A549 (cell line): ENCODE measurements around the gene SH3BP5. TPM values are rescaled to one million over a fixed set of nuclear protein-coding genes. Genes with fewer than 3 reads are reported as not detected.

Experiments
- ATAC-seq, 2 experiments: fragments of 200-7000 bp in 1 of 2; fragments of >200 bp in 1 of 2; cut with Nextera tagmentation in 1 of 2; cut with Tn5 transposase in 1 of 2; 3 replicates each; pipeline versions ENCODE4 v1.8.0 to v1.9.1; 2018 to 2020; ENCODE audit warnings: mild to moderate bottlenecking in 1 of 2, moderate library complexity in 1 of 2
- CTCF ChIA-PET: fragments of 300-600 bp; sonication (Branson Sonifier 250); formaldehyde crosslinking; extraction: SDS; loops from one replicate; lab custom pipeline; 2021; ENCODE audit warnings: antibody characterized with exemption, inconsistent platforms; lab: Yijun Ruan, JAX
- POLR2A ChIA-PET: fragments of 350-600 bp; formaldehyde crosslinking; extraction: SDS; loops from one replicate; lab custom pipeline; 2021; ENCODE audit warnings: antibody characterized with exemption, inconsistent platforms; lab: Yijun Ruan, JAX
- DNase-seq, 2 experiments: peaks; one replicate each; pipeline versions ENCODE4 v3.0.0 to v3.0.0-alpha.2; 2011 to 2016; ENCODE audit warnings: low read depth in 1 of 2, low spot score in 1 of 2
- FAIRE-seq: peaks from 2 replicates; lab custom pipeline; 2011; peaks lifted over from hg19 to GRCh38; lab: Jason Lieb, UNC
- H3K27ac ChIP-seq, 2 experiments: fragments of >200 bp; sonication (Bioruptor Twin); formaldehyde crosslinking; 3 replicates each; pipeline ENCODE4 v1.5.1; 2016 to 2017
- H3K4me1 ChIP-seq: fragments of >200 bp; sonication (Bioruptor Twin); formaldehyde crosslinking; 3 replicates; pipeline ENCODE4 v1.6.1; 2016
- H3K4me2 ChIP-seq: fragments of >200 bp; sonication (Bioruptor Twin); formaldehyde crosslinking; 3 replicates; pipeline ENCODE4 v1.6.1; 2016
- H3K4me3 ChIP-seq: fragments of >200 bp; sonication (Bioruptor Twin); formaldehyde crosslinking; 3 replicates; pipeline ENCODE4 v1.5.1; 2016
- H3K9me3 ChIP-seq: fragments of >200 bp; sonication (Bioruptor Twin); formaldehyde crosslinking; 3 replicates; pipeline ENCODE4 v1.6.1; 2016
- CBX2 ChIP-seq: fragments of 200-600 bp; sonication (generic); IDR thresholded peaks from 2 replicates; pipeline ENCODE4 v1.6.1; 2016; ENCODE audit warnings: low read depth, mild to moderate bottlenecking, borderline replicate concordance
- CEBPB ChIP-seq, 2 experiments: fragments of >200 bp in 1 of 2; sonication (Bioruptor Twin) in 1 of 2; formaldehyde crosslinking in 1 of 2; IDR thresholded peaks; 2 replicates each; pipeline ENCODE4 v1.6.1; 2012 to 2016
- EHMT2 ChIP-seq: fragments of 200-600 bp; sonication (generic); IDR thresholded peaks from 2 replicates; pipeline ENCODE4 v1.6.1; 2016; ENCODE audit warnings: antibody characterized with exemption, low read depth, mild to moderate bottlenecking, moderate library complexity
- FOSB ChIP-seq: fragments of 250-450 bp; sonication (Bioruptor Pico); IDR thresholded peaks from 2 replicates; pipeline ENCODE4 v1.5.0; 2020; ENCODE audit warnings: mild to moderate bottlenecking, moderate library complexity
- HDAC2 ChIP-seq: fragments of 200-600 bp; sonication (generic); IDR thresholded peaks from 2 replicates; pipeline ENCODE4 v1.6.1; 2016
- HEYL ChIP-seq: fragments of 250-450 bp; sonication (Bioruptor Pico); IDR thresholded peaks from 2 replicates; pipeline ENCODE4 v1.8.0; 2021; ENCODE audit warnings: mild to moderate bottlenecking, moderate library complexity
- HOXB5 ChIP-seq: fragments of 250-450 bp; sonication (Bioruptor Pico); IDR thresholded peaks from 2 replicates; pipeline ENCODE4 v1.5.0; 2020; ENCODE audit warnings: mild to moderate bottlenecking, moderate library complexity
- JUN ChIP-seq, 2 experiments: fragments of >200 bp; sonication (Bioruptor Twin); formaldehyde crosslinking; IDR thresholded peaks; 2 replicates in 1 of 2; 3 replicates in 1 of 2; pipeline ENCODE4 v1.6.1; 2016 to 2017
- JUNB ChIP-seq: fragments of >200 bp; sonication (Bioruptor Twin); formaldehyde crosslinking; IDR thresholded peaks from 2 replicates; pipeline ENCODE4 v1.6.1; 2016
- KDM1A ChIP-seq: fragments of 200-600 bp; sonication (generic); IDR thresholded peaks from 2 replicates; pipeline ENCODE4 v1.6.1; 2016; ENCODE audit warnings: low read depth, mild to moderate bottlenecking
- MAZ ChIP-seq: fragments of 150-350 bp; IDR thresholded peaks from 2 replicates; pipeline ENCODE4 v1.6.1; 2014; ENCODE audit warnings: antibody characterized with exemption, low read depth, low read length, borderline replicate concordance
- NR3C1 ChIP-seq: fragments of >200 bp; sonication (Bioruptor Twin); formaldehyde crosslinking; IDR thresholded peaks from 3 replicates; pipeline ENCODE4 v1.6.1; 2017
- RARB ChIP-seq: fragments of 250-450 bp; sonication (Bioruptor Pico); IDR thresholded peaks from 2 replicates; pipeline ENCODE4 v1.8.0; 2021; ENCODE audit warnings: mild to moderate bottlenecking, moderate library complexity
- RCOR1 ChIP-seq: fragments of 150-350 bp; IDR thresholded peaks from 2 replicates; pipeline ENCODE4 v1.6.1; 2014; ENCODE audit warnings: antibody characterized with exemption, low read length, low read depth
- RNF2 ChIP-seq: fragments of 200-600 bp; sonication (generic); IDR thresholded peaks from 2 replicates; pipeline ENCODE4 v1.6.1; 2016; ENCODE audit warnings: low read depth, mild to moderate bottlenecking, antibody characterized with exemption, moderate library complexity, borderline replicate concordance
- SMC3 ChIP-seq: fragments of >200 bp; sonication (Bioruptor Twin); formaldehyde crosslinking; IDR thresholded peaks from 3 replicates; pipeline ENCODE4 v1.6.1; 2018; ENCODE audit warnings: inconsistent platforms
- TP53 ChIP-seq: fragments of 250-450 bp; sonication (Bioruptor Pico); IDR thresholded peaks from 2 replicates; pipeline ENCODE4 v1.5.0; 2021; ENCODE audit warnings: mild to moderate bottlenecking, moderate library complexity
- ZFP36 ChIP-seq: fragments of 450-650 bp; IDR thresholded peaks from 2 replicates; pipeline ENCODE4 v1.6.1; 2014; ENCODE audit warnings: borderline replicate concordance; ENCODE audit not compliant: partially characterized antibody
- ZNF302 ChIP-seq: fragments of 250-450 bp; sonication (Bioruptor Pico); IDR thresholded peaks from 2 replicates; pipeline ENCODE4 v1.9.0; 2021; ENCODE audit warnings: inconsistent platforms, mild to moderate bottlenecking, moderate library complexity
- WGBS: methylation state at CpG from one replicate; pipeline ENCODE4 v1.1.6; 2017; ENCODE audit errors: missing lambda C conversion rate; 5-methylcytosine and 5-hydroxymethylcytosine counted together
- polyA plus RNA-seq, 4 experiments: library from polyadenylated mRNA; depleted of rRNA in 3 of 4; stranded (reverse); fragments of >200 nt; fragmentation: RNase III in 1 of 4; extraction: RNeasy Plus Mini Kit Qiagen cat#74134 plus additional on column Dnase treatment in 1 of 4; gene quantifications; 2 replicates in 3 of 4; 3 replicates in 1 of 4; pipeline ENCODE4 v1.2.3, GENCODE V29; 2011 to 2017
- TF ChIP-seq, protein P1 (sequence below): fragments of 250-450 bp; sonication (Bioruptor Pico); IDR thresholded peaks from 2 replicates; pipeline ENCODE4 v1.5.0; 2020; ENCODE audit warnings: low read depth, mild to moderate bottlenecking, moderate library complexity
- TF ChIP-seq, protein P2 (sequence below): fragments of >200 bp; sonication (Bioruptor Twin); formaldehyde crosslinking; IDR thresholded peaks from 2 replicates; pipeline ENCODE4 v1.6.1; 2016
- TF ChIP-seq, protein P3 (sequence below): fragments of 150-350 bp; IDR thresholded peaks from 2 replicates; pipeline ENCODE4 v1.6.1; 2014; ENCODE audit warnings: low read depth, mild to moderate bottlenecking, low read length
- TF ChIP-seq, protein P4 (sequence below): IDR thresholded peaks from 2 replicates; pipeline ENCODE4 v1.6.1; 2012; ENCODE audit warnings: low read depth, borderline replicate concordance
- TF ChIP-seq, protein P5 (sequence below): IDR thresholded peaks from 2 replicates; pipeline ENCODE4 v1.6.1; 2012
- TF ChIP-seq, protein P6 (sequence below): IDR thresholded peaks from 2 replicates; pipeline ENCODE4 v1.6.1; 2012
- TF ChIP-seq, protein P7 (sequence below): fragments of 250-450 bp; sonication (Bioruptor Pico); IDR thresholded peaks from 2 replicates; pipeline ENCODE4 v1.5.0; 2021; ENCODE audit warnings: mild to moderate bottlenecking, moderate library complexity, borderline replicate concordance
- TF ChIP-seq, protein P8 (sequence below): fragments of 450-650 bp; IDR thresholded peaks from 2 replicates; pipeline ENCODE4 v1.6.1; 2014; ENCODE audit warnings: antibody characterized with exemption

SH3BP5 gene
- polyA plus RNA-seq, 2 of the 4 experiments (the other 2 are of a cell fraction): 10.9 to 16.0 TPM

DNA sequence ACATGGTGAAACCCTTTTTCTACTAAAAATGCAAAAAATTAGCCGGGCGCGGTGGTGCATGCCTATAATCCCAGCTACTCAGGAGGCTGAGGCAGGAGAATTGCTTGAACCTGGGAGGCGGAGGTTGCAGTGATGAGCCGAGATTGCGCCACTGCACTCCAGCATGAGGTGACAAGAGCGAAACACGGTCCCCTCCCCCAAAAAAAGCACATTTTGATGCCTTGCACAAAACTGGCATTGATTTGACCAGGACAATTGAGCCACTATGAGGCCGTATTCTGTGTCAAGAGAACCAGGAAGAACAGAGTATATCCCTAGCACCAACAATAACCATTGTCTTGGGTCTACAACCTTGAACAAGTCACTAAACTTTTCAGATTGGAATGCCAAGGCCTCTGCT lies 50.6 kb downstream of the SH3BP5 start (continued):
- TF ChIP-seq, protein P1, sequence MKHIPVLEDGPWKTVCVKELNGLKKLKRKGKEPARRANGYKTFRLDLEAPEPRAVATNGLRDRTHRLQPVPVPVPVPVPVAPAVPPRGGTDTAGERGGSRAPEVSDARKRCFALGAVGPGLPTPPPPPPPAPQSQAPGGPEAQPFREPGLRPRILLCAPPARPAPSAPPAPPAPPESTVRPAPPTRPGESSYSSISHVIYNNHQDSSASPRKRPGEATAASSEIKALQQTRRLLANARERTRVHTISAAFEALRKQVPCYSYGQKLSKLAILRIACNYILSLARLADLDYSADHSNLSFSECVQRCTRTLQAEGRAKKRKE: no peak
- no peak for TF ChIP-seq HOXB5 (CRISPR knock-in tag)
- TF ChIP-seq HEYL (CRISPR knock-in tag): no peak

DNA sequence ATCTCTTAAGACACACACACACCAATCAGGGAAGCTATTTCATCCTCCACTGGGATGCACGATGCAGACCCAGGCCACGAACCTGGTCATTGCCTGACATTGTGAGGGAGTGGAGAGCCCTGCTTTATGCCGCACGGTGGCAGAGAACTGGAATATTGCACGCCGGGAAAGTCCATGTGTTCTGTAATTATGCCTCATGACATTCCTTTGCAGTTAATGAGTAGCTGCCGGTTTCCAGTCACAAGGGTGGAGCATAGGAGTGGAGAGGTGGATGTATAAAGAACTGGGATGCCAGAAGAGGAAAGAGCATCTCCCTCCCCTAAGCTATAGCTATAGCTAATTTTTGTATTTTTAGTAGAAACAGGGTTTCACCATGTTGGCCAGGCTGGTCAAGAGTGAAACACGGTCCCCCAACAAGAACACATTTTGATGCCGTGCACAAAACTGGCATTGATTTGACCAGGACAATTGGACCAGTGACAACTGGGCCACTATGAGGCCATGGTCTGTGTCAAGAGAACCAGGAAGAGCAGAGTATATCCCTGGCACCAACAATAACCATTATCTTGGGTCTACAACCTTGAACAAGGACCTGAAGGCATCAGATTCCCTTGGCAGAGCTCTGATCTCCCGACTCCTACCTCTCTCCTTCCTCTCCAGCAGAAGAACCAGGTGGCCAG lies 51.4 kb downstream of the SH3BP5 start:
- TF ChIP-seq EHMT2 (no peak), HDAC2 (no peak), FOSB (CRISPR knock-in tag) (no peak), RARB (no peak), MAZ (no peak)
- WGBS: 81% methylated on average over 10 of the region's 10 CpGs
- no peak overlapping the region for H3K4me2 ChIP-seq
- no peak overlapping the region for H3K4me3 ChIP-seq
- H3K27ac ChIP-seq: no peak overlapping the region
- H3K9me3 ChIP-seq: no peaks in the 10 kb centered on the region
- H3K4me1 ChIP-seq: no peaks in the 10 kb centered on the region
- ATAC-seq: peak in 1 of 2 experiments; percentile 33; a peak in 2 of 6 replicates
- no peak for FAIRE-seq
- DNase-seq: no peak
- ChIA-PET POLR2A (interaction anchor here (0.5 kb wide), 1 partner anchor 10 kb away, joined by 3 read pairs; no protein-coding TSS in a partner anchor), CTCF (interaction anchor here (1.5 to 12.6 kb wide), 3 partner anchors 14 to 124 kb away, joined by 4 to 121 read pairs (median 6); no protein-coding TSS in a partner anchor)

DNA sequence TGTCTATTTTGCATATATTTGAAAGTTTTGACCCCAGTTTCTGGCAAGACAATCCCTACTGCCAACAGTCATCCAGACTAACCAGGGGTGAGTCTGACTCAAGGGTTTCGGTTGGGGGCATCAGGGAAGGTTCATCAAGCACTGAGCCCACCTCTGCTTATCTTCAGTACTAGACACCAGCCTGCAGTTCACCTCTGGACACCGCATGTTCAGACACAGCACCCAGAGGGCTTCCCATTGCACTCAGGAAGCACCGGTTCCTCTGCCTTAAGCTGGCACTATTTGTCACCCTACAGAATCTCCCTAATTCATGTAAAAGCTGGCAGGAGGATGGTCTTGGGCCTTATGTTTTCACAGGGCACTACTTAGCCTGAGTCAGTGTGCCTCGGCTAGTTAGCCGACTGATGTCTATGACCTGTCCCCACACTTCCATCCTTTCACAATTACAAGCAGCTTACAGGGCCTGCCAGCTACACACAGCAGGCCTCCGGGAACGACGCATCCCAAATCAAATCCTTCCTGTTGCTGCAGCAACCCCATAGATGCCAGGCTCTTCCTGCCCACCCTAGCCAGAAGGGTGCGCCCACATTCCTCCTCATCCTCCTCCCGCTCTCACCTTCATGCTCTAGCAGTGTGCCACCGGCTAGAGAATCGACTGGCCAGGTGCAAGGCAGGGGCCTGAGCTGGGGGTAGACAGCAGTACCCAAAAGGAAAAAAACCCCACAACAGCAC lies 52.5 kb downstream of the SH3BP5 start:
- ATAC-seq (peak; percentile 19 to 36; a peak in 2 of 6 replicates), FAIRE-seq (no peak), DNase-seq (no peak)
- CTCF ChIA-PET: interaction anchor here (0.6 to 12.6 kb wide), 7 partner anchors 13 to 280 kb away, joined by 3 to 121 read pairs (median 3); no protein-coding TSS in a partner anchor
- POLR2A ChIA-PET: no interaction called here
- Histone ChIP-seq H3K27ac (no peak overlapping the region), H3K4me1 (no peaks in the 10 kb centered on the region), H3K4me3 (no peak overlapping the region), H3K9me3 (no peaks in the 10 kb centered on the region), H3K4me2 (no peak overlapping the region)
- WGBS: 90% methylated on average over 12 of the region's 12 CpGs
- TF ChIP-seq, protein P2, sequence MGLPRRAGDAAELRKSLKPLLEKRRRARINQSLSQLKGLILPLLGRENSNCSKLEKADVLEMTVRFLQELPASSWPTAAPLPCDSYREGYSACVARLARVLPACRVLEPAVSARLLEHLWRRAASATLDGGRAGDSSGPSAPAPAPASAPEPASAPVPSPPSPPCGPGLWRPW: no peak
- TF ChIP-seq, protein P3, sequence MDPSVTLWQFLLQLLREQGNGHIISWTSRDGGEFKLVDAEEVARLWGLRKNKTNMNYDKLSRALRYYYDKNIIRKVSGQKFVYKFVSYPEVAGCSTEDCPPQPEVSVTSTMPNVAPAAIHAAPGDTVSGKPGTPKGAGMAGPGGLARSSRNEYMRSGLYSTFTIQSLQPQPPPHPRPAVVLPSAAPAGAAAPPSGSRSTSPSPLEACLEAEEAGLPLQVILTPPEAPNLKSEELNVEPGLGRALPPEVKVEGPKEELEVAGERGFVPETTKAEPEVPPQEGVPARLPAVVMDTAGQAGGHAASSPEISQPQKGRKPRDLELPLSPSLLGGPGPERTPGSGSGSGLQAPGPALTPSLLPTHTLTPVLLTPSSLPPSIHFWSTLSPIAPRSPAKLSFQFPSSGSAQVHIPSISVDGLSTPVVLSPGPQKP: no peak
- no peak for TF ChIP-seq SMC3
- TF ChIP-seq, protein P4, sequence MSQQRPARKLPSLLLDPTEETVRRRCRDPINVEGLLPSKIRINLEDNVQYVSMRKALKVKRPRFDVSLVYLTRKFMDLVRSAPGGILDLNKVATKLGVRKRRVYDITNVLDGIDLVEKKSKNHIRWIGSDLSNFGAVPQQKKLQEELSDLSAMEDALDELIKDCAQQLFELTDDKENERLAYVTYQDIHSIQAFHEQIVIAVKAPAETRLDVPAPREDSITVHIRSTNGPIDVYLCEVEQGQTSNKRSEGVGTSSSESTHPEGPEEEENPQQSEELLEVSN: no peak
- TF ChIP-seq TP53: no peak
- TF ChIP-seq, protein P5, sequence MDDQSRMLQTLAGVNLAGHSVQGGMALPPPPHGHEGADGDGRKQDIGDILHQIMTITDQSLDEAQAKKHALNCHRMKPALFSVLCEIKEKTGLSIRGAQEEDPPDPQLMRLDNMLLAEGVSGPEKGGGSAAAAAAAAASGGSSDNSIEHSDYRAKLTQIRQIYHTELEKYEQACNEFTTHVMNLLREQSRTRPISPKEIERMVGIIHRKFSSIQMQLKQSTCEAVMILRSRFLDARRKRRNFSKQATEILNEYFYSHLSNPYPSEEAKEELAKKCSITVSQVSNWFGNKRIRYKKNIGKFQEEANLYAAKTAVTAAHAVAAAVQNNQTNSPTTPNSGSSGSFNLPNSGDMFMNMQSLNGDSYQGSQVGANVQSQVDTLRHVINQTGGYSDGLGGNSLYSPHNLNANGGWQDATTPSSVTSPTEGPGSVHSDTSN: no peak
- no peak for TF ChIP-seq KDM1A
- TF ChIP-seq, protein P6, sequence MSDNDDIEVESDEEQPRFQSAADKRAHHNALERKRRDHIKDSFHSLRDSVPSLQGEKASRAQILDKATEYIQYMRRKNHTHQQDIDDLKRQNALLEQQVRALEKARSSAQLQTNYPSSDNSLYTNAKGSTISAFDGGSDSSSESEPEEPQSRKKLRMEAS: no peak
- TF ChIP-seq, protein P7, sequence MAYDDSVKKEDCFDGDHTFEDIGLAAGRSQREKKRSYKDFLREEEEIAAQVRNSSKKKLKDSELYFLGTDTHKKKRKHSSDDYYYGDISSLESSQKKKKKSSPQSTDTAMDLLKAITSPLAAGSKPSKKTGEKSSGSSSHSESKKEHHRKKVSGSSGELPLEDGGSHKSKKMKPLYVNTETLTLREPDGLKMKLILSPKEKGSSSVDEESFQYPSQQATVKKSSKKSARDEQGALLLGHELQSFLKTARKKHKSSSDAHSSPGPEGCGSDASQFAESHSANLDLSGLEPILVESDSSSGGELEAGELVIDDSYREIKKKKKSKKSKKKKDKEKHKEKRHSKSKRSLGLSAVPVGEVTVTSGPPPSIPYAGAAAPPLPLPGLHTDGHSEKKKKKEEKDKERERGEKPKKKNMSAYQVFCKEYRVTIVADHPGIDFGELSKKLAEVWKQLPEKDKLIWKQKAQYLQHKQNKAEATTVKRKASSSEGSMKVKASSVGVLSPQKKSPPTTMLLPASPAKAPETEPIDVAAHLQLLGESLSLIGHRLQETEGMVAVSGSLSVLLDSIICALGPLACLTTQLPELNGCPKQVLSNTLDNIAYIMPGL (CRISPR knock-in tag): no peak
- TF ChIP-seq CEBPB (IDR thresholded peaks at IDR 0.05): no peak
- no peak for TF ChIP-seq ZNF302
- no peak for TF ChIP-seq CBX2
- TF ChIP-seq JUNB: no peak
- no peak for TF ChIP-seq RNF2
- no peak for TF ChIP-seq NR3C1
- no peak for TF ChIP-seq JUN (IDR thresholded peaks at IDR 0.05)
- no peak for TF ChIP-seq ZFP36
- TF ChIP-seq, protein P8, sequence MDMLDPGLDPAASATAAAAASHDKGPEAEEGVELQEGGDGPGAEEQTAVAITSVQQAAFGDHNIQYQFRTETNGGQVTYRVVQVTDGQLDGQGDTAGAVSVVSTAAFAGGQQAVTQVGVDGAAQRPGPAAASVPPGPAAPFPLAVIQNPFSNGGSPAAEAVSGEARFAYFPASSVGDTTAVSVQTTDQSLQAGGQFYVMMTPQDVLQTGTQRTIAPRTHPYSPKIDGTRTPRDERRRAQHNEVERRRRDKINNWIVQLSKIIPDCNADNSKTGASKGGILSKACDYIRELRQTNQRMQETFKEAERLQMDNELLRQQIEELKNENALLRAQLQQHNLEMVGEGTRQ: no peak
- TF ChIP-seq RCOR1: no peak
